Fibroblast of skin of right quadriceps (primary cell): Measurements from ENCODE around the gene DLG1.

Source experiments
- DNase-seq: peaks from one replicate; pipeline ENCODE4 v3.0.0-alpha.2; 2013

Gene DLG1

GRCh38 chr3:197008436-197009209 is 289.8 kb downstream of the DLG1 start:
- DNase-seq = no peak

DNA sequence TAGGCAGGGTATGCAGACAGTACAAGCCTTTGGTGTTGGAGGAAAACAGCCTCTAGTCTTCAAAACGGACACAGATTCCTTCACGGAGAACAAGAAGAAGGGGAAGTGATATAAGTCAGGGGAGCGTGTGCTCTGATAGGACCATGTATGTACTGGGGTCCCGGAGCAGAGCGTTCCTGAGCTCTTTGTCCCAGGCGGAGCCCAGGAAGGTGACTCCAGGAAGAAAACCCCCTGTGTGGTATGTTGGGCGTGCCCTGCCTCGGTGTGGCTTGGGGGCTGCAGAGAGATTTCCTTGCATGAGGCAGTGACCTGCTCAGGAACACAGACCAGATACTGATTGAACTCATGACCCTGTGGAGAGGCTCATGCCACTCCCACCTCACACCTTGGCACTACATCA is 290.5 kb downstream of the DLG1 start:
- no peak for DNase-seq

DNA sequence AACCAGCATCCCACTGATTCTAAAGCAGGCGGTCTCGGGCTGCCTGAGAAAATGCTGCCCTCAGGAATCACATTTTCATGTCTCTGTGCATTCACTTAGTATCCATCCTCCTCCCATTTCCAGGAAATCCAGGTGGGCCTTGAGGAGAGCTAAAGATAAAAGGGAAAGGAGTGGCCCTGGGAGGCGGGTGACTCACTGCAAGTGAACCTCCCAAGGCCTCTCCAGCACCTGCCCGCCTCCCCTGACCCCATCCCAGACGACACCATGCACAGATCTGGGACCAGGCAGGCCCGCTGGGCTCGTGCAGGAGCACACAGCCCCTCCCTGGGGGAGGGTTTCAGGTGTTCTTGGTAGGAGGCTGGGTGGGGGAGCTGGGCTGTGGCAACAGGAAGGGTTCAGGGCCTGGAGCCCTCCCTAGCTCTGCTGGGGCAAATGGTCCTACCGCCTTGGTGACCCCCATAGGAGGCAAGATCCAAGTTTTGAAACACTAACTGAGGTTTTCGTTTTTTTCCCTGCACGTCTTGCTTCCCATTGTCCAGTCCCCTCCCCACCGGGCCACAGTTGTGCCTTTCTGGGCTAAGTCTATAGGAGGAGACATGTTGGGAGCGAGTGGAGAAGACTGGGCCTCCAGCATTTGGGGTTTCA is 291.0 kb downstream of the DLG1 start:
- DNase-seq = no peak

DNA sequence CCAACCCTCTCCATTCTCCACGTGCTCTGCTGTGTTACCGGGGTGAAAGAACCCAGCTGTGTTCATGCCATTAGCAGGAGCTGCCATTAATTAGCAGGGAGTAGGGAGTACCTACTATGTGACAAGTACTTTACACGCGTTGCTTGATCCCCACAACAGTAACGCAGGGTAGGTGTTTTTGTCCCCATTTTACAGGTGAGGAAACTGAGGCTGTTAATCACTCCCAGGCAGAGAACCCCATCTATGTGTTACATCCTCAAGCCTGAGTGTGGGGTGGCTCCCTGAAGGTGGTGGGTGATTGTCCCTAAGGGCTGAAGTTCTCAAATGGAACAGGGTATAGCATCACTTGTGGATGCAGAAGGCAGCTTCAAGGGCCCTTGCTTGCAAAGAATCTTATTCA is 291.6 kb downstream of the DLG1 start:
- DNase-seq = no peak

DNA sequence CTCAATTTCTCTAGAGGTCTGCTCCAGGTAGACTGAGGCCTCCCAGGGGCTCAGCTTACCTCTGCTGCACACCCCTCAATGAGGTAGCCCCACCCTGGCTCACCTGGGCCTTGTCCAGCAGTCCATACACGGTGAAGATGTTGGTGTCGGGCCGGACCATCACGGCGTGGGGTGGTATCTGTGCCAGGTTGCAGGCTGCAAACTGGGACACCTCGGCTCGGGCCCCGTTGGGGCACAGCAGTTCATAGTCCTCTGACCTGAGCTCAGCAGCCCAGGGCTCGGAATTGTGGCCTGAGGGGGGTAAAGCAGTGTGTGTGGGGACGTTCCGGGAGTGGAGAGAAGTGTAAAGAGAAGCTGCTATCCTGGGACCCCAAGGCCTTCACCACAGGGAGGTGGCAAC is 292.0 kb downstream of the DLG1 start:
- no peak for DNase-seq

DNA sequence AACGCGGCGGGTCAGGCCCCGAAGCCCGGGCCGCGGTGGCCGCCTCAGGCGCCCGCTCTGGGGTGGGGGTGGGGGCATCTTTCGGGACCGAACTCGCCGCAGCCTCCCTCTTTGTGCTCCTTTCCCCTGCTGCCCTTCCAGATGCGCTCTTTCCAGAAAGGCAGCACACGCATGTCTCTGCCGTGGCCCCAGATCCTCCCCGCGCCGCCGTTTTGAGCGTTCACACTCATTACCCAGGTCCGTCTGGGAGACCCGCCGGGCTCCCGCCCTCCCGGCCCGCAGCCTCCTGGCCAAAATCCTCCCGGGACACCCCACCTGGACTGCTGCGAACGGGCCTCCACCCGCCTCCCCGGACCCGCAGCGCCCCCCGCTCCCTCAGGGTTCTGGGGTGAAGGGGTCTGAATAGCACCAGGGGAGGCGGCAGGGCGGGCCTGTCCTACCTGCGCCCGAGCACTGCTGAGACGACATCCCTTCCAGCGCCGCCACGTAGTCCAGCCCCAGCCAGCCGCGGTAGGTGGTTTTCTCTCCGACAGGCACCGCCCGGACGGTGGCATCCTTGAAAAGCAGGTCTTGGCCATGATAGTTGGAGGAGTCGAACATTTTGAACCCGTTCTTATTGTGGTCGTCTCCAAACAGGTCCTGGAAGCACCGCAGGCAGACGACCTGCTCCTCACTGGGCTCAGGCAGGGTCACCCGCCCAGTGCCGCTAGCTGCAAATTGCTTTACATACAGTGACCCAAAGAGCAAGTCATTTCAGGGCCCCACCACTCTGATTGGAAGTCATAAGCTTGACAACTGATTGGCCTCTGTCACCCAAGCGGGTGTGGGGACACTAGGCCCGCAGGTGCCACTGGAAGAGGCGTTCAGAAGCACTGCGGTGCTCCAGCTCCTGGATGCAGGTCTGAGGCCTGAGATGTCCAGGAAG is 294.7 kb downstream of the DLG1 start:
- DNase-seq = peak; percentile 15

- peak; percentile 70 for DNase-seq
These were observed 295.5 kb downstream of the DLG1 start for GRCh38 chr3:197002701-197003454.

DNA sequence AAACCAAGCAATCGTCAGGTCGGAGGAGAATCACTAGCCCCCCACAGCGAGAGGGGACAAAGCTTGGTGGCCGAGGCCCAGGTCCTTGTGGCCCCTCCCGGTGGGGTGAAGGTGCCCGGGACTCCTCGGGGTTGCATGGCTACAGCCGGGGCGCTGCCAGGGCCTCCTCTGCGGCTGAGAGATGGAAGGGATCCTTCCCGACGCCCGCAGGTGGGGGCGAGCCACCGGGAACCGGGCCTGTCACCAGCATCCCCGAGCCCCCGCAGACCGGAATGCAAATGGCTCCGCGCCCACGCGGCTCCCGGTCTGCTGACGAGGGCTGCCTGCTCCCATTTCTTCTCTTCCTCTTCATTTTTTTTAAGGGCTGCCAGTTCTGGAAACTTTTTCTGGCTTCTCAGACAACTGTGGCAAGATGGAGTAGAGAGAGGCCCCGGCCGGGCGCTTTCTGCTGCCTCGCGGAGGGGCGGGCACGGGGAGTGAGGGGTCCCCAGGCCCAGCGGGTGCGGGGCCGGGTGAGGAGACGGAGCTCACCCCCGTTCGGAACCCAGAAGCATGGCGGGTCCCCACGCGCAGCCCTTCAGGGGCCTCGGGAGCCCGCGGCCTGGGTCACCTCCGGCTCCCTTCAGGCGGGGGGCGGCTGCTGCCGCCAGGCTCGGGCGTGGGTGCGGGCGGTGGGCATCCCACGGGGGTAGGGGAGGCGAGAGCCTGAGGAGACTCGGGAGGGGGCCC is 296.3 kb downstream of the DLG1 start:
- peak; percentile 12 for DNase-seq

- no peak for DNase-seq
These were observed 297.1 kb downstream of the DLG1 start for GRCh38 chr3:197001106-197001971.

- peak; percentile 9 for DNase-seq
These were observed 298.2 kb downstream of the DLG1 start for GRCh38 chr3:197000211-197000610.

DNA sequence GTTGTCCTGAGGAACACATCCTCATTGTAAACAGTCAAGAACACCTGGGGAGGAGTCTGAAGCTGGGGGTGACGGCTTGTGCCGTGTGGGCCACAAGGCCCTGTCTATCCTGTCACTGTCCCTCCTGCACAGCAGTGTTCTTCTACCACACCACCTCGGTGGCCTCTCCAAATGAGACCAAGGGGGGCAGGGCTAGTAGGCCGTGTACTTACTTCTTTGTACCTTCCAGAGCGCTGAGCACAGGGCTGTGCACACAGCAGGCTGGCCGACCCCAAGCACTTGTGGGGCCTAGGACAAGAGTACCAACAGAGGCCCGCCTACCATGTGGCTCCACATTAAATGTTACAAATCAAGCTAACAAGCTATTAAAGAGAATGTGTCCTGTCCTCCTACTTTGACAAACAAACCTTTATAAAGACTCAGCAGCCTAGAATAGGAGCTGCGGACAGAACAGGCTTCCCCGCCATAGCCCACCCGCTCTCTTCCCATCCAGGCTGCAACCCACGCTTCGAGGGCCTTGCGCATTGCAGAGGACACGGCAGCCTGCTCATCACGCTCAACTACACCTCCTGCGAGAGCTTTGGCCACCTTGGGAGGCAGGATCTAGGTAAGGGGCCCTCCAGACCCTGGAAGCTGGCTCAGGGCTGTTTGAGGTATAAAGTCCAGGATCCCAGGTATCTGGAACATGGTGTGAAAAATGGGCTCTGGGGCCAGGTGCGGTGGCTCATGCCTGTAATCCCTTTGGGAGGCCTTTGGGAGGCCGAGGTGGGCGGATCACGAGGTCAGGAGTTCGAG is 299.2 kb downstream of the DLG1 start:
- DNase-seq = no peak

- DNase-seq = no peak
These were observed 301.1 kb downstream of the DLG1 start for GRCh38 chr3:196997311-196997710.

DNA sequence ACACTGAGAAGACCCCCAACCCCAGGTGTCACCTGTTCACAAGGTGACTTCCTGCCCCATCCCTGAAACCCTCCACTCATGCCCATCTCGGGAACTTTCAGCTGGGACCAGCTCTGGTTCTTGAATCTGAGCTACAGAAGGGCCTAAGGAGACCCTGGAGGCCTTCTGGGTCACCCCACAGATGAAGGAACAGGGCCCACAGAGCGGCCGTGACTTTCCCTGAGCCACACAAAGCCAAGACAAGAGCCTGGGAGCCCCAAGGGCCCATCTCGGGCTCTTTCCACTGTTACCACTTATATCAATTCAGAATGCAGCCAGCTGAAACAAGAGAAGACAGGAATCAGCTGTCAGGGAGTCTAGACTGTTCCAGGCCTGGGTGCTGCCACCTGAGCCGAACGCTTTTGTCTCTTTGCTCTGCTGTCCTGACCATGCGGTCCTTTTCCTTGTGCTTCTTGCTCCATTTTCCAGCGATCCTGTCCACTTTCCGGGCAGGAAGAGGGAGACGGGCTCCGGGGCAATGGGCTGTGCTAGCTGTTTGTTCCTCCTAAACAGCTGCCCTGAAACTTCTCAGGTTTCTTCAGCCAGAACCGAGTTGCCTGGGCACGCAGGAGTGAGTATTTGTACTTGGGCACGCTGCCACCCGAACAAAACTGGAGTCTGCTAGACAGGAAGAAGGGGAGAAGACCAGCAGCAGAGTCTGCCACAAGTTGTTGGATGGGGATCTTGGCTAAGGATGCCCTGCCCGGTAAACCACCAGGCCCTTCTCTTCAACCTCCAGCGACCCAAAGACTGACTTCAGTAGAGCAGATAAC is 301.8 kb downstream of the DLG1 start:
- DNase-seq = no peak

DNA sequence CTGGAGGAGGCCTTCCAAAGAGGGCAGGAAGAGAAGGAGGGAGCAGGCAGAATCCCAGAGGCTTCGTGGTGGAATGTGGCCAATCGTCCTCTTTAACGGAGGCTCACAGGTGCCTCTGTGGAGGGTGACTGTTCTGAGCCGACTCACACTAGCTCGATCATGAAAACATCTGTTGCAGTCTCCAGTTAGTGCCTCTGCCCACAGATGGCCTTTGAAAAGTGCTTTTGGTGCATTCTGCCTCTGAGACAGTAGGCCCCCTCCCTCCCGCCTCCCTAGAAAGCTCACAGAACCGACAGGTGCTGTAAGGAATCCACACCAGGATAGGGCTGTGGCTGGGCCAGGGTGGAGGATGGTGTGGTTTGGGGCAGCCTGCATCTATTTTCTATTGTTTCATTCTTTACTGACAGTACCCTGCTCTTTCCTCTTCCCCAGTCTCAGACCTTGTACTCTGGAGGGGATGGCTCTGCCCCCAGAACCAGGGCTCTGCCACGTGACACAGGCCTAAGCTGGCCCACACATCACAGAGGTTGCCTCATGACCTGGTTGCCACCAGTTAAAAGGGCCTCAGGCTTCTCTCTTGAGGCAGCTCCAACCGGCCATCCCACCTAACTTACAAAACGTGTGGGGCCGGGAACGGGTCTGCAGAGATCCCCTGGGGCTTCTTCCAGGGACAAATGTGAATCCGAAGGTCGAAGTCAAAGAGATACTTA is 302.6 kb downstream of the DLG1 start:
- DNase-seq = no peak

- no peak for DNase-seq
These were observed 303.4 kb downstream of the DLG1 start for GRCh38 chr3:196995027-196995426.

DNA sequence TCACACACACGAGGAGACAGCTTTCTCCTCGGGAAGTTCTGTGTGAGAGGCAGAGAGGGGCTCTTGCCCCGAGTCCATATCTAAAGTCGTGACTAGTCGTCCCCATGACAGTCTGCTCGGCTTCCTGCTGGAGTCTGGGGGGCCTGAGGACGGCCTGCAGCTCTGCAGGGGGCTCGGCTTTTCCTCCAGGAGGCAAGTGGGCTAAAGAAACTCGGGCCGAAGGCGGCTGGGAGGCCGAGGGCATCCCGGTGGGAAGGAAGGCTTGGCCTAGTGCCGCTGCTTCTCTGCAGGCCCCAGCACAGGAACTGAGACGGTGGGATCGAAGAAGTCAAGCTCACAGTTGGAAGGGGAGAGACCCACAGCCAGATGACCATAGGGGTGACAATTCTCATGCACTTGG is 304.4 kb downstream of the DLG1 start:
- DNase-seq = no peak
